A673 (cell line): Measurements from ENCODE around the gene AGBL3.
"Not testable (repeated sequence)": the region's sequence is repeated elsewhere in the genome, so short reads cannot be mapped to it uniquely, and the experiment has no call there.

Experiments
- EZH2 ChIP-seq: fragments of 200-600 bp; sonication (generic); IDR thresholded peaks from 2 replicates; pipeline ENCODE4 v1.6.1; 2017; ENCODE audit warnings: borderline replicate concordance, low read depth, mild to moderate bottlenecking, mixed read lengths, antibody characterized with exemption, low read length; ENCODE audit not compliant: poor library complexity, severe bottlenecking
- TF ChIP-seq, protein P1 (sequence below): fragments of 300-800, 200-600 bp; sonication (generic); conservative IDR thresholded peaks from 2 replicates; pipeline ENCODE4 v1.5.1; 2017; ENCODE audit warnings: low read depth, mild to moderate bottlenecking, antibody characterized with exemption, low read length, moderate library complexity, mixed read lengths

DNA sequence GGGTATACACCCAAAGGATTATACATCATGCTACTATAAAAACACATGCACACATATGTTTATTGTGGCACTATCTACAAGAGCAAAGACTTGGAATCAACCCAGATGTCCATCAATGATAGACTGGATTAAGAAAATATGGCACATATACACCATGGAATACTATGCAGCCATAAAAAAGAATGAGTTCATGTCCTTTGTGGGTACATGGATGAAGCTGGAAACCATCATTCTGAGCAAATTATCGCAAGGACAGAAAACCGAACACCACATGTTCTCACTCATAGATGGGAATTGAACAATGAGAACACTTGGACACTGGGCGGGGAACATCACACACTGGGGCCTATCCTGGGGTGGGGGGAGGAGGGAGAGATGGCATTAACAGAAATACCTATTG is 4.7 kb upstream of the AGBL3 start:
- TF ChIP-seq, protein P1, sequence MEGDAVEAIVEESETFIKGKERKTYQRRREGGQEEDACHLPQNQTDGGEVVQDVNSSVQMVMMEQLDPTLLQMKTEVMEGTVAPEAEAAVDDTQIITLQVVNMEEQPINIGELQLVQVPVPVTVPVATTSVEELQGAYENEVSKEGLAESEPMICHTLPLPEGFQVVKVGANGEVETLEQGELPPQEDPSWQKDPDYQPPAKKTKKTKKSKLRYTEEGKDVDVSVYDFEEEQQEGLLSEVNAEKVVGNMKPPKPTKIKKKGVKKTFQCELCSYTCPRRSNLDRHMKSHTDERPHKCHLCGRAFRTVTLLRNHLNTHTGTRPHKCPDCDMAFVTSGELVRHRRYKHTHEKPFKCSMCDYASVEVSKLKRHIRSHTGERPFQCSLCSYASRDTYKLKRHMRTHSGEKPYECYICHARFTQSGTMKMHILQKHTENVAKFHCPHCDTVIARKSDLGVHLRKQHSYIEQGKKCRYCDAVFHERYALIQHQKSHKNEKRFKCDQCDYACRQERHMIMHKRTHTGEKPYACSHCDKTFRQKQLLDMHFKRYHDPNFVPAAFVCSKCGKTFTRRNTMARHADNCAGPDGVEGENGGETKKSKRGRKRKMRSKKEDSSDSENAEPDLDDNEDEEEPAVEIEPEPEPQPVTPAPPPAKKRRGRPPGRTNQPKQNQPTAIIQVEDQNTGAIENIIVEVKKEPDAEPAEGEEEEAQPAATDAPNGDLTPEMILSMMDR, result not testable (repeated sequence)
- TF ChIP-seq EZH2, result not testable (repeated sequence)
